ENCODE results near the gene GMCL1. TPM values are rescaled to one million over a fixed set of nuclear protein-coding genes. Genes with fewer than 3 reads are reported as not detected.

Gene GMCL1
- total RNA-seq, 2 donors from 2014 or later = 19.7 to 25.5 TPM

- 66 to 72% methylated on average over 3 of the region's 3 CpGs for WGBS, 2 experiments (ENCODE audit: insufficient coverage in 1 of 2, insufficient read length in 1 of 2)
- no peak overlapping the region for H3K27ac Mint-ChIP-seq
- peaks cover 8% of the 10 kb centered on the region for H3K36me3 Mint-ChIP-seq (ENCODE audit: low read depth)
- peak overlapping the region; percentile 15 for H3K4me3 ChIP-seq (ENCODE audit: low read length)
- H3K4me1 ChIP-seq (ENCODE audit: control insufficient read depth, insufficient read depth, low read length) = peaks cover 4% of the 10 kb centered on the region
- no peaks in the 10 kb centered on the region for H3K9me3 Mint-ChIP-seq
- no peak overlapping the region for H3K9ac ChIP-seq (ENCODE audit: extremely low read depth, low read length, poor library complexity, severe bottlenecking)
- H3K9me3 ChIP-seq (ENCODE audit: control insufficient read depth, low read length) = no peaks in the 10 kb centered on the region
- no peak for TF ChIP-seq CTCF (conservative IDR thresholded peaks at IDR 0.05)
- no peak for DNase-seq
- no peak overlapping the region for H3K4me3 Mint-ChIP-seq
- H3K4me1 Mint-ChIP-seq = peaks cover 9% of the 10 kb centered on the region
- H3K27ac ChIP-seq (ENCODE audit: low read depth, low read length) = no peak overlapping the region
- H3K36me3 ChIP-seq (ENCODE audit: control insufficient read depth, insufficient read depth, low read length) = peaks cover 6% of the 10 kb centered on the region
- no peaks in the 10 kb centered on the region for H3K27me3 Mint-ChIP-seq (ENCODE audit: insufficient read depth)
- peaks cover 9% of the 10 kb centered on the region for H3K27me3 ChIP-seq (ENCODE audit: control insufficient read depth, insufficient read depth, low read length, poor library complexity, severe bottlenecking)
These were observed 88.4 kb downstream of the GMCL1 start for GRCh38 chr2:69917852-69918251.

- Mint-ChIP-seq H3K4me1 (peaks cover 9% of the 10 kb centered on the region), H3K27ac (no peak overlapping the region), H3K36me3 (ENCODE audit: low read depth) (peaks cover 8% of the 10 kb centered on the region), H3K4me3 (no peak overlapping the region), H3K9me3 (no peaks in the 10 kb centered on the region), H3K27me3 (ENCODE audit: insufficient read depth) (no peaks in the 10 kb centered on the region)
- WGBS, 2 experiments (ENCODE audit: insufficient coverage in 1 of 2, insufficient read length in 1 of 2) = 33% methylated on average over 3 of the region's 3 CpGs
- peaks cover 9% of the 10 kb centered on the region for H3K27me3 ChIP-seq (ENCODE audit: control insufficient read depth, insufficient read depth, low read length, poor library complexity, severe bottlenecking)
- no peaks in the 10 kb centered on the region for H3K9me3 ChIP-seq (ENCODE audit: control insufficient read depth, low read length)
- H3K4me1 ChIP-seq (ENCODE audit: control insufficient read depth, insufficient read depth, low read length) = peaks cover 4% of the 10 kb centered on the region
- H3K36me3 ChIP-seq (ENCODE audit: control insufficient read depth, insufficient read depth, low read length) = peaks cover 5% of the 10 kb centered on the region
- no peak overlapping the region for H3K27ac ChIP-seq (ENCODE audit: low read depth, low read length)
- TF ChIP-seq CTCF (conservative IDR thresholded peaks at IDR 0.05) = no peak
- H3K9ac ChIP-seq (ENCODE audit: extremely low read depth, low read length, poor library complexity, severe bottlenecking) = no peak overlapping the region
- H3K4me3 ChIP-seq (ENCODE audit: low read length) = peak overlapping the region; percentile 15
- DNase-seq = no peak
These were observed 88.9 kb downstream of the GMCL1 start for GRCh38 chr2:69918401-69918800.

- no peak for TF ChIP-seq CTCF (conservative IDR thresholded peaks at IDR 0.05)
- Mint-ChIP-seq H3K27ac (no peak overlapping the region), H3K9me3 (no peaks in the 10 kb centered on the region), H3K27me3 (ENCODE audit: insufficient read depth) (no peaks in the 10 kb centered on the region), H3K4me1 (peaks cover 11% of the 10 kb centered on the region), H3K36me3 (ENCODE audit: low read depth) (peaks cover 8% of the 10 kb centered on the region), H3K4me3 (no peak overlapping the region)
- 92 to 100% methylated on average over 3 of the region's 3 CpGs for WGBS, 2 experiments (ENCODE audit: insufficient coverage in 1 of 2, insufficient read length in 1 of 2)
- peaks cover 3% of the 10 kb centered on the region for H3K4me1 ChIP-seq (ENCODE audit: control insufficient read depth, insufficient read depth, low read length)
- peaks cover 6% of the 10 kb centered on the region for H3K36me3 ChIP-seq (ENCODE audit: control insufficient read depth, insufficient read depth, low read length)
- no peak overlapping the region for H3K4me3 ChIP-seq (ENCODE audit: low read length)
- H3K27ac ChIP-seq (ENCODE audit: low read depth, low read length) = no peak overlapping the region
- H3K27me3 ChIP-seq (ENCODE audit: control insufficient read depth, insufficient read depth, low read length, poor library complexity, severe bottlenecking) = no peaks in the 10 kb centered on the region
- no peak overlapping the region for H3K9ac ChIP-seq (ENCODE audit: extremely low read depth, low read length, poor library complexity, severe bottlenecking)
- DNase-seq = no peak
- H3K9me3 ChIP-seq (ENCODE audit: control insufficient read depth, low read length) = no peaks in the 10 kb centered on the region
These were observed 93.7 kb downstream of the GMCL1 start for GRCh38 chr2:69923116-69923515.
